ENCODE data around the gene CHDH. TPM values are rescaled to one million over a fixed set of nuclear protein-coding genes. Genes with fewer than 3 reads are reported as not detected.

The CHDH gene
- total RNA-seq, 1 experiment from 2014 or later = 5.1 TPM

GRCh38 chr3:53843195-53844177 is 2.7 kb downstream of the CHDH start:
- Histone ChIP-seq H3K4me2 (ENCODE audit: low read length) (0 out of 2 replicates have a peak overlapping the region, but pooled peaks have one; percentile 24), H3F3A (ENCODE audit: low read length, unreplicated experiment) (no peaks in the 10 kb centered on the region), H3K9ac (ENCODE audit: low read length) (no peak overlapping the region), H3K36me3 (ENCODE audit: low read depth, low read length) (no peaks in the 10 kb centered on the region), H4K20me1 (ENCODE audit: low read length) (no peaks in the 10 kb centered on the region), H3K9me2 (replicated peaks; ENCODE audit: low read length) (no peaks in the 10 kb centered on the region), H2AFZ (ENCODE audit: low read length) (no peak overlapping the region), H3K79me2 (ENCODE audit: low read length) (no peaks in the 10 kb centered on the region), H3K9me3 (ENCODE audit: low read length) (no peaks in the 10 kb centered on the region), H3K27ac (ENCODE audit: low read length) (no peak overlapping the region), H3K4me3 (ENCODE audit: low read length) (no peak overlapping the region), H3K27me3 (ENCODE audit: low read length) (peaks cover 19% of the 10 kb centered on the region), H3K4me1 (ENCODE audit: insufficient read depth, low read length) (peaks cover 12% of the 10 kb centered on the region; the same call in 1 of the 2 replicates)
- ATAC-seq (no peak), DNase-seq (no peak)
- TF ChIP-seq EZH2 (IDR thresholded peaks at IDR 0.05; ENCODE audit: low read length, unreplicated experiment) = no peak
- TF ChIP-seq CTCF (conservative IDR thresholded peaks at IDR 0.05; ENCODE audit: low read depth, low read length) = no peak
- TF ChIP-seq EZH2phosphoT487 (IDR thresholded peaks at IDR 0.05; ENCODE audit: borderline replicate concordance, low read length) = no peak
- POLR2A ChIA-PET (ENCODE audit: unreplicated experiment) = no interaction called here
- BruUV-seq (replicated peaks) = no TSS peak
- intact Hi-C loops (cut with micrococcal nuclease) = no loop called here
- CTCF ChIA-PET = no interaction called here

DNA sequence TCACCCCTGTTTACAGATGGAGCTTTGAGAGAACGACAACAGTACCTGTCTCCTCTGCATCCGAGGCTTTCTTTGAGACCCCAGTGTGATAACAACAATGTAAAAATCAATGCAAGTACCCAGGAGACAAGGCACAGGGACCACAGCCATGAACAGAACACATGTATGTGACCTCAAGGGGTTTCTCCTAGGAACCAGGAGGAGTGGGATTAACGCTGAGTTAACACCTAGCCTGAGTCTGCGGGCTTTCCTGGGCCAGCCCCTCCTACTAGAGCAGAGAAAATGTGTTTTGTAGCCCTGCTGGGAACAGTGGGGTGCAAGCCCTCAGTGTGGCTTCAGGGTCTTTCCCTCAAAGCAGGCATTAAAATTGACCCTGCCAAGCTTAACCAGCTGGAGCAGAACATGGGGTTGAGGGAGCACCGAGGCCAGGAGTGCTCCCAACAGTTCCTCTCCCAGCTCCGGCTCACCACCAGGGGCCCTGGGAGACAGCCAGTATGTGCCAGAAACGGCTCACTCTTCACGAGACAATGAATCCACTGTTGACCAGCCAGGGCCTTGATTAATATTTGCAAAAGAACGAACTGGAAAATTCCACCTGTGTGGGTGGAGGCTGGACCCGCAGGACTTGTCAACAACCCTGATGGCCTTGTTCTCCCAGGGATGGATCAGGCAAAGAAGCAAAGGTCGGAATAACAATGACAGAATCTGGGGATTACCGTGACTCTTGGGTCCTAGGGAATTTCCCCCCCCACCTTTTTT is 3.6 kb downstream of the CHDH start:
- Histone ChIP-seq H3K36me3 (ENCODE audit: low read depth, low read length) (no peaks in the 10 kb centered on the region), H3F3A (ENCODE audit: low read length, unreplicated experiment) (no peaks in the 10 kb centered on the region), H3K27ac (ENCODE audit: low read length) (no peak overlapping the region), H3K9me2 (replicated peaks; ENCODE audit: low read length) (no peaks in the 10 kb centered on the region), H4K20me1 (ENCODE audit: low read length) (no peaks in the 10 kb centered on the region), H2AFZ (ENCODE audit: low read length) (no peak overlapping the region), H3K4me1 (ENCODE audit: insufficient read depth, low read length) (peaks cover 12% of the 10 kb centered on the region; the same call in 1 of the 2 replicates), H3K9me3 (ENCODE audit: low read length) (no peaks in the 10 kb centered on the region), H3K9ac (ENCODE audit: low read length) (no peak overlapping the region), H3K27me3 (ENCODE audit: low read length) (peaks cover 19% of the 10 kb centered on the region), H3K4me2 (ENCODE audit: low read length) (0 out of 2 replicates have a peak overlapping the region, but pooled peaks have one; percentile 24), H3K79me2 (ENCODE audit: low read length) (no peaks in the 10 kb centered on the region), H3K4me3 (ENCODE audit: low read length) (no peak overlapping the region)
- intact Hi-C loops (cut with micrococcal nuclease) = no loop called here
- ChIA-PET CTCF (no interaction called here), POLR2A (ENCODE audit: unreplicated experiment) (no interaction called here)
- no TSS peak for BruUV-seq (replicated peaks)
- TF ChIP-seq EZH2phosphoT487 (IDR thresholded peaks at IDR 0.05; ENCODE audit: borderline replicate concordance, low read length) (no peak), CTCF (conservative IDR thresholded peaks at IDR 0.05; ENCODE audit: low read depth, low read length) (peak; percentile 42), EZH2 (IDR thresholded peaks at IDR 0.05; ENCODE audit: low read length, unreplicated experiment) (no peak)
- DNase-seq (peak; percentile 66), ATAC-seq (peak; percentile 69)

All from PC-3 (cell line).